IMR-90 (cell line): ENCODE data around the gene MYO1D. TPM values are rescaled to one million over a fixed set of nuclear protein-coding genes. Genes with fewer than 3 reads are reported as not detected.

ENCODE experiments used
- ATAC-seq: fragments of 200-7000 bp; cut with Tn5 transposase; 2 replicates; pipeline ENCODE4 v1.9.1; 2020; ENCODE audit warnings: low read depth, mild to moderate bottlenecking, moderate library complexity
- BruUV-seq: library from RNA; stranded (reverse); fragments of 400-500 nt; replicated peaks from 2 replicates; lab custom pipeline; 2021; lab: Mats Ljungman, UMichigan
- CTCF ChIA-PET: fragments of 300-600 bp; formaldehyde crosslinking; extraction: SDS; loops from one replicate; lab custom pipeline; 2021; ENCODE audit warnings: antibody characterized with exemption; lab: Yijun Ruan, JAX
- POLR2A ChIA-PET: fragments of 300-600 bp; sonication (Branson Sonifier 250); formaldehyde crosslinking; loops from one replicate; lab custom pipeline; 2022; ENCODE audit warnings: antibody characterized with exemption; ENCODE audit not compliant: unreplicated experiment; lab: Charles Lee
- DNase-seq: peaks from one replicate; pipeline ENCODE4 v3.0.0; 2013
- H2AFZ ChIP-seq: replicated peaks from 2 replicates; pipeline ENCODE3; 2013; ENCODE audit warnings: low read length, mild to moderate bottlenecking; ENCODE audit not compliant: poor library complexity
- H2AK5ac ChIP-seq: 2 replicates; pipeline ENCODE4 v1.6.1; 2013; ENCODE audit warnings: low read depth, low read length, inconsistent platforms
- H2AK9ac ChIP-seq: replicated peaks from 2 replicates; pipeline ENCODE3; 2013; ENCODE audit warnings: mild to moderate bottlenecking, low read depth, low read length, moderate library complexity; ENCODE audit not compliant: poor library complexity
- H2BK120ac ChIP-seq: 2 replicates; pipeline ENCODE4 v1.6.1; 2013; ENCODE audit warnings: low read depth, low read length, inconsistent platforms
- H2BK15ac ChIP-seq: 3 replicates; pipeline ENCODE4 v1.6.1; 2013; ENCODE audit warnings: low read depth, low read length, inconsistent platforms
- H2BK20ac ChIP-seq: 2 replicates; pipeline ENCODE4 v1.6.1; 2013; ENCODE audit warnings: low read depth, mild to moderate bottlenecking, inconsistent platforms, low read length, moderate library complexity
- H2BK5ac ChIP-seq: 2 replicates; pipeline ENCODE4 v1.6.1; 2013; ENCODE audit warnings: mild to moderate bottlenecking, low read depth, low read length, inconsistent platforms; ENCODE audit not compliant: poor library complexity, severe bottlenecking
- H3K14ac ChIP-seq: replicated peaks from 2 replicates; pipeline ENCODE4 v1.6.1; 2013; ENCODE audit warnings: low read depth, low read length, inconsistent platforms
- H3K18ac ChIP-seq: 2 replicates; pipeline ENCODE4 v1.6.1; 2013; ENCODE audit warnings: low read depth, low read length, control low read depth
- H3K23ac ChIP-seq: 2 replicates; pipeline ENCODE4 v1.6.1; 2013; ENCODE audit warnings: low read depth, low read length, inconsistent platforms
- H3K27ac ChIP-seq: 2 replicates; pipeline ENCODE4 v1.5.1; 2013; ENCODE audit warnings: mild to moderate bottlenecking, control low read depth, low read length; ENCODE audit not compliant: insufficient read depth
- H3K27me3 ChIP-seq: 2 replicates; pipeline ENCODE4 v1.6.1; 2013; ENCODE audit warnings: low read length; ENCODE audit not compliant: control insufficient read depth, insufficient read depth
- H3K36me3 ChIP-seq: 2 replicates; pipeline ENCODE4 v1.6.1; 2013; ENCODE audit warnings: low read length, mixed read lengths; ENCODE audit not compliant: control insufficient read depth, insufficient read depth
- H3K4ac ChIP-seq: 2 replicates; pipeline ENCODE4 v1.6.1; 2013; ENCODE audit warnings: low read depth, low read length, inconsistent platforms
- H3K4me1 ChIP-seq: 2 replicates; pipeline ENCODE4 v1.6.1; 2013; ENCODE audit warnings: low read length, mixed read lengths; ENCODE audit not compliant: control insufficient read depth, insufficient read depth
- H3K4me2 ChIP-seq: 2 replicates; pipeline ENCODE4 v1.6.1; 2013; ENCODE audit warnings: low read depth, mild to moderate bottlenecking, control low read depth, low read length, moderate library complexity
- H3K4me3 ChIP-seq: 2 replicates; pipeline ENCODE4 v1.5.1; 2013; ENCODE audit warnings: low read depth, mild to moderate bottlenecking, control low read depth, low read length, moderate library complexity; ENCODE audit not compliant: insufficient read depth
- H3K56ac ChIP-seq: 2 replicates; pipeline ENCODE4 v1.6.1; 2013; ENCODE audit warnings: low read length, inconsistent platforms; ENCODE audit not compliant: insufficient read depth; ENCODE audit errors: extremely low read depth
- H3K79me1 ChIP-seq, 2 experiments: 2 replicates each; pipeline ENCODE4 v1.6.1; 2013; ENCODE audit warnings: low read length in 2 of 2, inconsistent platforms in 1 of 2, low read depth in 1 of 2
- H3K9ac ChIP-seq: 2 replicates; pipeline ENCODE4 v1.6.1; 2013; ENCODE audit warnings: low read depth, low read length, control low read depth
- H3K9me1 ChIP-seq: 2 replicates; pipeline ENCODE4 v1.6.1; 2013; ENCODE audit warnings: low read length, inconsistent platforms; ENCODE audit not compliant: insufficient read depth
- H3K9me3 ChIP-seq: 2 replicates; pipeline ENCODE4 v1.6.1; 2013; ENCODE audit warnings: low read length; ENCODE audit not compliant: control insufficient read depth, insufficient read depth
- H4K20me1 ChIP-seq: 2 replicates; pipeline ENCODE4 v1.6.1; 2013; ENCODE audit warnings: low read length, inconsistent platforms; ENCODE audit not compliant: insufficient read depth
- H4K5ac ChIP-seq: 2 replicates; pipeline ENCODE4 v1.6.1; 2013; ENCODE audit warnings: mild to moderate bottlenecking, low read depth, low read length, control low read depth
- H4K8ac ChIP-seq, 2 experiments: 2 replicates each; pipeline ENCODE4 v1.6.1; 2013; ENCODE audit warnings: low read depth in 2 of 2, low read length in 2 of 2, control low read depth in 1 of 2, inconsistent platforms in 1 of 2
- H4K91ac ChIP-seq: 2 replicates; pipeline ENCODE4 v1.6.1; 2013; ENCODE audit warnings: low read depth, low read length, inconsistent platforms; ENCODE audit not compliant: insufficient read depth
- FOS ChIP-seq: fragments of 150-350 bp; IDR thresholded peaks from 2 replicates; pipeline ENCODE4 v1.6.1; 2016; ENCODE audit warnings: low read depth, low read length
- MXI1 ChIP-seq: IDR thresholded peaks from 2 replicates; pipeline ENCODE4 v1.6.1; 2012; ENCODE audit warnings: low read depth, mild to moderate bottlenecking, low read length, moderate library complexity, borderline replicate concordance
- RFX5 ChIP-seq: IDR thresholded peaks from 2 replicates; pipeline ENCODE4 v1.8.0; 2012; ENCODE audit warnings: low read depth, mild to moderate bottlenecking, low read length, moderate library complexity
- WGBS, 2 experiments: methylation state at CpG; one replicate each; pipeline versions ENCODE4 v1.1.5 to v1.1.7; 2013; ENCODE audit warnings: missing lambda C conversion rate in 2 of 2; ENCODE audit not compliant: insufficient read length in 1 of 2; ENCODE audit errors: extremely low coverage in 2 of 2; 5-methylcytosine and 5-hydroxymethylcytosine counted together
- dilution Hi-C: fragments of 300-500 bp; cut with HindIII; formaldehyde crosslinking; loops from one replicate; pipeline ENCODE4 v1.14.3; 2018; ENCODE audit warnings: low sequenced_read_pairs; ENCODE audit not compliant: unreplicated experiment
- in situ Hi-C: fragments of 300-500 bp; cut with MboI; formaldehyde crosslinking; loops from 3 replicates; pipeline ENCODE4 v1.14.3; 2019; ENCODE audit warnings: low sequenced_read_pairs, inconsistent platforms, mixed read lengths
- intact Hi-C: fragments of 100-400 bp; cut with micrococcal nuclease; formaldehyde crosslinking; loops from 2 replicates; pipeline ENCODE4 v1.10.0; 2022
- polyA plus RNA-seq, 3 experiments: library from polyadenylated mRNA; depleted of rRNA; stranded (reverse); fragments of >200 nt; gene quantifications; 2 replicates each; pipeline ENCODE4 v1.2.3, GENCODE V29; 2012; ENCODE audit warnings: low replicate concordance in 1 of 3
- total RNA-seq: library from RNA; depleted of rRNA; stranded (reverse); fragments of >200 nt; gene quantifications from 2 replicates; pipeline ENCODE4 v1.2.3, GENCODE V29; 2012
- TF ChIP-seq, protein P1 (sequence below): fragments of 150-350 bp; IDR thresholded peaks from 2 replicates; pipeline ENCODE4 v1.6.1; 2017; ENCODE audit warnings: mild to moderate bottlenecking, antibody characterized with exemption, low read length, low read depth

The MYO1D gene
- total and polyA plus RNA-seq, 2 of the 4 experiments (the other 2 are of a cell fraction) = 0.63 to 0.90 TPM

DNA sequence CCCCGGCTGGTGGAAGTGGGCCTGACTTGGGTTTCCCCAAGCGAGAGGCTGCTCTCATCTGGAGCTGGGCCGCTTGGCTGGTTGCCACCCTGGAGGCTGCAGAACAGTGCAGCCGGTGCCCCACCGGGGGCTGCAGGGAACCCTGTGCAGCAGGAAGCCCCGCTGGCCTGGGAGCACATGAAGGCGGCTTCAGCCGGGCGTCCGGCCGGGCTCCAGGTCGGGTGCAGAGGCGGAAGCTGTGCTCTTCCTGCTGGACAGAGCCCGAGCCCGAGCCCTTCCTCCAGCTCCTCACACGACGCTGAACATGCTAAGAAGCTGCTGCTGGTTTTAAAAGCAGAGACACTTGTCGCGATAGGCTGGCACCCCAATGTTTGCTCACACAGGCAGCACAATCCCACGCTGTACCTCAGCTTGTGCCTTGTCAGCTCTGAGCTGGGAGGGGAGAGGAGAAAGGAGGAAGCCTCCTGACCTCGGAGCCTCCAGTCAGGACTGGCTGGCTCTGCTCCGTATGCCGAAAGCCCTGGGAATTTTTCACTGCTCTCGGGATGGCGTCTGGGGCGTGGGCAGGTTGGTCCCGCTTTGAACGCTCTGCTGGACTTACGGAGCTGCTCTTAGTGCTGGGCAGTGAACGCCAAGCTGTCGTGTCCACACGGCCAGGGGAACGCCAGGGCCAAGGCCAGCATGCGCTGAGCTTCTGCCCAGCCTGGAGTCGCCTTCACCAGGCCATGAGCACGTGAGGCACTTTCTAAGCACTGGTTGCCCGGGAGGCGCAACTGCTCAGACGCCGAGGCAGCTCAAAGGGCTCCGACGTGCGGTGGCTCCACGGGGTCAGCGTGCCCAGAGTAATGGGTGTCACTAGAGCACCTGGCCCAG lies 381.3 kb downstream of the MYO1D start:
- dilution Hi-C loops (no loop called here), intact Hi-C loops (no loop called here), in situ Hi-C loops (loop anchor here (25.0 kb wide), 1 partner anchor 267 kb away; no protein-coding TSS in a partner anchor)
- H3K4me2 ChIP-seq = peak overlapping the region; percentile 40; the same call in 1 of the 2 replicates
- no peak overlapping the region for H3K56ac ChIP-seq
- H3K9ac ChIP-seq = no peak overlapping the region
- no TSS peak for BruUV-seq
- WGBS, 2 experiments = 51% methylated on average over 30 of the region's 45 CpGs; no CpG with 5 or more reads in 1 of the 2 experiments
- peak overlapping the region; percentile 65 for H3K4ac ChIP-seq
- H3K18ac ChIP-seq = no peak overlapping the region
- no peaks in the 10 kb centered on the region for H3K27me3 ChIP-seq
- H4K91ac ChIP-seq = no peak overlapping the region
- H2AK5ac ChIP-seq = peak overlapping the region; percentile 68; the same call in 1 of the 2 replicates
- no peak overlapping the region; the same call in 2 of the 3 replicates for H2BK15ac ChIP-seq
- H3K9me3 ChIP-seq = no peaks in the 10 kb centered on the region
- no peak overlapping the region for H4K5ac ChIP-seq
- H2BK20ac ChIP-seq = 0 out of 2 replicates have a peak overlapping the region, but pooled peaks have one; percentile 25
- H3K27ac ChIP-seq = no peak overlapping the region
- DNase-seq = peak; percentile 30
- H2BK120ac ChIP-seq = peak overlapping the region; percentile 60
- no peaks in the 10 kb centered on the region for H3K36me3 ChIP-seq
- H3K4me3 ChIP-seq = no peak overlapping the region
- TF ChIP-seq MXI1 = no peak
- TF ChIP-seq RFX5 = no peak
- TF ChIP-seq FOS = no peak
- TF ChIP-seq, protein P1, sequence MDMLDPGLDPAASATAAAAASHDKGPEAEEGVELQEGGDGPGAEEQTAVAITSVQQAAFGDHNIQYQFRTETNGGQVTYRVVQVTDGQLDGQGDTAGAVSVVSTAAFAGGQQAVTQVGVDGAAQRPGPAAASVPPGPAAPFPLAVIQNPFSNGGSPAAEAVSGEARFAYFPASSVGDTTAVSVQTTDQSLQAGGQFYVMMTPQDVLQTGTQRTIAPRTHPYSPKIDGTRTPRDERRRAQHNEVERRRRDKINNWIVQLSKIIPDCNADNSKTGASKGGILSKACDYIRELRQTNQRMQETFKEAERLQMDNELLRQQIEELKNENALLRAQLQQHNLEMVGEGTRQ = no peak
- ChIA-PET CTCF (interaction anchor here (0.5 to 0.7 kb wide), 3 partner anchors 29 to 132 kb away, joined by 3 to 4 read pairs (median 3); no protein-coding TSS in a partner anchor), POLR2A (interaction anchor here (0.6 kb wide), 1 partner anchor 72 kb away, joined by 4 read pairs; no protein-coding TSS in a partner anchor)
- ATAC-seq = peak; percentile 76
- H2AK9ac ChIP-seq = peak overlapping the region; percentile 40
- H2BK5ac ChIP-seq = no peak overlapping the region
- peaks cover 10% of the 10 kb centered on the region for H3K9me1 ChIP-seq
- H4K20me1 ChIP-seq = no peaks in the 10 kb centered on the region; the same call in 1 of the 2 replicates
- H3K23ac ChIP-seq = no peak overlapping the region
- peak overlapping the region; percentile 68 for H2AFZ ChIP-seq
- no peak overlapping the region for H4K8ac ChIP-seq
- no peak overlapping the region for H3K14ac ChIP-seq
- H3K79me1 ChIP-seq = no peaks in the 10 kb centered on the region
- H3K4me1 ChIP-seq = peaks cover 6% of the 10 kb centered on the region
